Neutrophil (primary cell): ENCODE measurements around the gene PLPPR4.

Experiments used
- H3K27ac ChIP-seq: fragments of 200-600 bp; sonication (generic); 2 replicates; pipeline ENCODE4 v1.5.1; 2016; ENCODE audit warnings: mild to moderate bottlenecking, moderate library complexity
- H3K27me3 ChIP-seq: fragments of 200-600 bp; sonication (generic); 2 replicates; pipeline ENCODE4 v1.6.0; 2016; ENCODE audit warnings: mild to moderate bottlenecking
- H3K36me3 ChIP-seq: fragments of 200-600 bp; sonication (generic); 2 replicates; pipeline ENCODE4 v1.5.1; 2017
- H3K4me1 ChIP-seq, 2 experiments: fragments of 200-600 bp in 1 of 2; sonication (generic) in 1 of 2; 1 replicate in 1 of 2; 2 replicates in 1 of 2; pipeline versions ENCODE4 v1.5.1 to v1.6.1; 2013 to 2016; ENCODE audit warnings: low read depth in 1 of 2, low read length in 1 of 2, mild to moderate bottlenecking in 1 of 2, moderate library complexity in 1 of 2; ENCODE audit not compliant: control insufficient read depth in 1 of 2, insufficient read depth in 1 of 2
- H3K4me3 ChIP-seq, 2 experiments: fragments of 200-600 bp in 1 of 2; sonication (generic) in 1 of 2; 1 replicate in 1 of 2; 2 replicates in 1 of 2; pipeline ENCODE4 v1.5.1; 2013 to 2016; ENCODE audit warnings: low read depth in 1 of 2, low read length in 1 of 2, mild to moderate bottlenecking in 1 of 2, moderate library complexity in 1 of 2
- H3K9me3 ChIP-seq: fragments of 200-600 bp; sonication (generic); 2 replicates; pipeline ENCODE4 v1.5.1; 2016
- TF ChIP-seq, protein P1 (sequence below): fragments of 200-600 bp; sonication (generic); IDR thresholded peaks from 2 replicates; pipeline ENCODE4 v1.5.1; 2016; ENCODE audit warnings: antibody characterized with exemption

PLPPR4 gene

DNA sequence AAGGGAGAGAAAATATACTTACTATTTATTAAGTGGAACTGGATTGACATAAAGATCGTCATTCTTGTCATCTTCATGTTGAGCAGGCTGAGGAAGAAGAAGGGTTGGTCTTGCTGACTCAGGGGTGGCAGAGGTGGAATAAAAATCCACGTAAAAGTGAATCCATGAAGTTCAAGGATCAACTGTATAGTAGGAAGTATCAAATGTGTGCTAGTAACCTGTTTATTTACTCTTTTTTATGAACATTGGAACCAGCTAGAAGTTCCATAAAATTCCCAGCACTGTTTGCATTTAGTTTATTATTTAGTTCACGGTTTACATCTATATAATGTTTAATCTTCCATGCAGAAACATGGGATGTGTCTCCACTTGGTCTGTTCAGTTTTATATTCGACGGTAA is 70.7 kb downstream of the PLPPR4 start:
- no peaks in the 10 kb centered on the region for H3K27me3 ChIP-seq
- TF ChIP-seq, protein P1, sequence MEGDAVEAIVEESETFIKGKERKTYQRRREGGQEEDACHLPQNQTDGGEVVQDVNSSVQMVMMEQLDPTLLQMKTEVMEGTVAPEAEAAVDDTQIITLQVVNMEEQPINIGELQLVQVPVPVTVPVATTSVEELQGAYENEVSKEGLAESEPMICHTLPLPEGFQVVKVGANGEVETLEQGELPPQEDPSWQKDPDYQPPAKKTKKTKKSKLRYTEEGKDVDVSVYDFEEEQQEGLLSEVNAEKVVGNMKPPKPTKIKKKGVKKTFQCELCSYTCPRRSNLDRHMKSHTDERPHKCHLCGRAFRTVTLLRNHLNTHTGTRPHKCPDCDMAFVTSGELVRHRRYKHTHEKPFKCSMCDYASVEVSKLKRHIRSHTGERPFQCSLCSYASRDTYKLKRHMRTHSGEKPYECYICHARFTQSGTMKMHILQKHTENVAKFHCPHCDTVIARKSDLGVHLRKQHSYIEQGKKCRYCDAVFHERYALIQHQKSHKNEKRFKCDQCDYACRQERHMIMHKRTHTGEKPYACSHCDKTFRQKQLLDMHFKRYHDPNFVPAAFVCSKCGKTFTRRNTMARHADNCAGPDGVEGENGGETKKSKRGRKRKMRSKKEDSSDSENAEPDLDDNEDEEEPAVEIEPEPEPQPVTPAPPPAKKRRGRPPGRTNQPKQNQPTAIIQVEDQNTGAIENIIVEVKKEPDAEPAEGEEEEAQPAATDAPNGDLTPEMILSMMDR, result no peak
- no peak overlapping the region for H3K4me3 ChIP-seq
- no peaks in the 10 kb centered on the region for H3K36me3 ChIP-seq
- H3K9me3 ChIP-seq, result no peaks in the 10 kb centered on the region
- H3K4me1 ChIP-seq, result no peaks in the 10 kb centered on the region
- no peak overlapping the region for H3K27ac ChIP-seq

DNA sequence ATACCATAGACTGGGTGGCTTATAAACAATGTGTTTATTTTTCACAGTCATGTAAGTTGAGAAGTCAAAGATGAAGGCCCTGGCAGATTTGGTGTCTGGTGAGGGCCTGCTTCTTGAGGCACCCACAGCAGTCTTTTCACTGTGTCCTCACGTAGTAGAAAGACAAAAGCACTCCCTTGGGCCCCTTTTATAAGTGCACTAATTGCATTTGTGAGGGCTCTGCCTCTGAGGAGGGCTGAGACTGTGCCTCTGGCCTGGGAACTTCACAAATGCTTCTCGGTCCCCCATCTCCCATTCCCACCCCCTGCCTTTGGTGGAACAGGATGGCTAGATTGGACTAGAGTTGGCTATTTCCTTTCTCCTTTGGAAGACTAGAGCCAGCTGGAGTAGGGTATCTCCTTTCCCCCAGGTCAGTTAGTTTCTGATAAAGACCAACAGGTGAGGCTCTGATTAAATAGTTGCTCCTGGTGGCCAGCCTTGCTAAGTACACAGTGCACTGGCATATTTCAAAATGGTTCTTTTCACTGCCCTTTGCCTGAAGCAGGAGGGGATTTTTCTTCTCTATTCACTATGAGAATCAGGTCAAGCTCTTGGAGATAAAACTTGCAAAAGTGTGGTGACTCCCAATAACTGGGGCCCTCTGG is 82.9 kb downstream of the PLPPR4 start:
- Histone ChIP-seq H3K4me1 (no peaks in the 10 kb centered on the region), H3K4me3 (no peak overlapping the region), H3K9me3 (no peaks in the 10 kb centered on the region), H3K27me3 (no peaks in the 10 kb centered on the region), H3K27ac (no peak overlapping the region), H3K36me3 (no peaks in the 10 kb centered on the region)
- TF ChIP-seq, protein P1, result no peak

DNA sequence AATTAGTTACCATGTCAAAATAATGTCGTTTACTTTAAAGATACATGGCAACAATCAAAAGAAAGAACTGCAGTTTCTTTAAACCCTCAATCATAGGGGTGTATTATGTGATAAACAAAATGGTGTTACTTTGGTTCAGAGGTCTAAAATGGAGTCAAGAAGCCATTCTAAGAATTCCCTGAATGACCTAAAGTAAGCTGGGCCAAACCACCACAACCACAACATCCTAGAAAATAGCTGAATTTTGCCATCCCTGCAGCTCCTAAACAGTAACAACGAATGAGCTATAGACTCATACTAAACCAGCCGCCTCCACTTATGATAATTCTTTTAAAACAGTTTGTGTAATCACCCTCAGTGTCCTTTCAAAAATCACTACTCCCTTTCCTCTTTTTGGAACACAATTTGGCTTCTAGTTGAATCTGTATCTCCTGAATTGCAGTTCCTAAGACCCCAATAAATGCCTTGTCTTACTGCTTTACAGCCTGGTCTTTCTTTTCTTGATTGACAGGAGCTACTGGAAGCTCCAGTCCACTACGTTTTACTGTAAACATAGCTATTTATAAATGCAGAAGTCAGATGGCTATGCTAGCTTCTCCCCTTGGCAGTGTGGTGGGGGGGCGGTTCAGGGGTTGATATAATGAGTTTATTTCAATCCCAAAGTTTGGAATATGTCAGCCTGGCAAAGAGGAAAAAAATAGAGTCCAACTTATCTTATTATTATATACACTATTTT is 84.3 kb downstream of the PLPPR4 start:
- Histone ChIP-seq H3K9me3 (no peaks in the 10 kb centered on the region), H3K36me3 (no peaks in the 10 kb centered on the region), H3K4me3 (no peak overlapping the region), H3K4me1 (no peaks in the 10 kb centered on the region), H3K27me3 (no peaks in the 10 kb centered on the region), H3K27ac (no peak overlapping the region)
- TF ChIP-seq, protein P1, result no peak

DNA sequence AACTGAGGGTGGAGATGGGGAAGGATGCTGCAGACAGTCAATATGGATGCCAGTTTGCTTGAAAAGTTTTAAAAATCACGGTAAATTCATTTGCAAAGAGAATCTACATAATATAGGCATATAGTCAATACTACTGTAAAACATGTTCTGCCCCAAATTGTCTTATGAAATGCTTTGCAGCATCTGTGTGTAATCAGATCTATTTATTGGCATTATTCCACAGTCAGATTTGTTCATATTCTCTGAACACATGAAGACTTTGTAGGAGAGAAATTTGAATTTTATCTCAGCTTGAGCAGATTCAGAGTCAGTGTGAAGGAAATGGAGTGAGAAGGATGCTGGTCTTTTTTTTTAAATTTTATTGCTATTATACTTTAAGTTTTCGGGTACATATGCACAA is 88.5 kb downstream of the PLPPR4 start:
- no peaks in the 10 kb centered on the region for H3K36me3 ChIP-seq
- no peaks in the 10 kb centered on the region for H3K4me1 ChIP-seq
- TF ChIP-seq, protein P1, result no peak
- H3K27me3 ChIP-seq, result no peaks in the 10 kb centered on the region
- H3K27ac ChIP-seq, result no peak overlapping the region
- H3K4me3 ChIP-seq, result no peak overlapping the region
- H3K9me3 ChIP-seq, result no peaks in the 10 kb centered on the region

DNA sequence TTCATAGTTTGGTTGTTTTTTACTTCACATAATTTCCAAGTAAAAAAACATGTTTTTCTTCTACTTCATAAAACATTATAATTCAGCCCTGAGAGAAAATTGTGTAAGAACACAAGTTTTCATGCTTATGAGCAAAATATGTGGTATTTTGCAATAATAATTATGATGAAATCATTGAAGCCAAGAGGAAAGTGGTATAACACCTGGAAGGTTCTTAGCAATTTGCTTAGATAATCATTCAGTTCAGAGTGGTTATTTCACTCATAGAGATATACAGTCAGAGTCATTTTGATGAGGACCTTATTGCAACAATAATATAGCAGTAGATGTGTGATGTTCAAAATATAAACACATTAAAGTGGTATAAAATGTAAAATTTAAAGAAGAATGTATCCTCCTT is 94.5 kb downstream of the PLPPR4 start:
- H3K4me3 ChIP-seq, result no peak overlapping the region
- H3K4me1 ChIP-seq, result no peaks in the 10 kb centered on the region
- no peak overlapping the region for H3K27ac ChIP-seq
- no peaks in the 10 kb centered on the region for H3K36me3 ChIP-seq
- no peaks in the 10 kb centered on the region for H3K27me3 ChIP-seq
- TF ChIP-seq, protein P1, result no peak
- H3K9me3 ChIP-seq, result no peaks in the 10 kb centered on the region
